ENCODE measurements around the gene JUN. TPM values are rescaled to one million over a fixed set of nuclear protein-coding genes. Genes with fewer than 3 reads are reported as not detected.

The JUN gene
- total and polyA plus RNA-seq, 2 of the 13 experiments (the other 11 are each of a cell fraction or from before 2014, with no cell fraction given) = 18.2 to 22.3 TPM

GRCh38 chr1:58783993-58784757 is at the start of gene JUN (continued):
- TF ChIP-seq ZNF564 (CRISPR knock-in tag; IDR thresholded peaks at IDR 0.05) (peak; percentile 25; the same call in 1 of the 2 replicates), ZNF354B (CRISPR knock-in tag; IDR thresholded peaks at IDR 0.05) (no peak), ZFP62 (CRISPR knock-in tag; IDR thresholded peaks at IDR 0.05) (no peak; the same call in 1 of the 2 replicates), CCDC6 (CRISPR knock-in tag; IDR thresholded peaks at IDR 0.05) (peak; percentile 86), CREM (IDR thresholded peaks at IDR 0.05) (peak; percentile 71), CREM (CRISPR knock-in tag; IDR thresholded peaks at IDR 0.05) (no peak), IKZF1 (IDR thresholded peaks at IDR 0.05) (no peak), ZNF577 (CRISPR knock-in tag; IDR thresholded peaks at IDR 0.05; ENCODE audit: borderline replicate concordance, low read depth) (no peak), ZNF160 (CRISPR knock-in tag; IDR thresholded peaks at IDR 0.05) (no peak), ZNF225 (CRISPR knock-in tag; IDR thresholded peaks at IDR 0.05) (no peak), ZNF781 (CRISPR knock-in tag; IDR thresholded peaks at IDR 0.05; ENCODE audit: borderline replicate concordance, not compliant biosample characterization) (no peak), ZNF670 (CRISPR knock-in tag; IDR thresholded peaks at IDR 0.05; ENCODE audit: borderline replicate concordance) (no peak), PHF5A (CRISPR knock-in tag; IDR thresholded peaks at IDR 0.05; ENCODE audit: low read depth, unreplicated experiment) (no peak), LCORL (IDR thresholded peaks at IDR 0.05) (no peak), LCORL (CRISPR knock-in tag; IDR thresholded peaks at IDR 0.05) (peak; percentile 92; the same call in 1 of the 2 replicates), CREB1 (IDR thresholded peaks at IDR 0.05) (peak; percentile 86), CREB1 (CRISPR knock-in tag; IDR thresholded peaks at IDR 0.05) (peak; percentile 94), E2F1 (CRISPR knock-in tag; IDR thresholded peaks at IDR 0.05) (peak; percentile 38; the same call in 1 of the 2 replicates), ZNF780A (CRISPR knock-in tag; IDR thresholded peaks at IDR 0.05) (no peak), CENPT (CRISPR knock-in tag; IDR thresholded peaks at IDR 0.05; ENCODE audit: low read depth) (no peak), THRA (CRISPR knock-in tag; IDR thresholded peaks at IDR 0.05; ENCODE audit: borderline replicate concordance) (peak; percentile 43; the same call in 1 of the 2 replicates), PAX8 (CRISPR knock-in tag; IDR thresholded peaks at IDR 0.05; ENCODE audit: borderline replicate concordance) (no peak), PCBP1 (IDR thresholded peaks at IDR 0.05; ENCODE audit: borderline replicate concordance, low read depth, low read length) (no peak)
- TF ChIP-seq, protein P1, sequence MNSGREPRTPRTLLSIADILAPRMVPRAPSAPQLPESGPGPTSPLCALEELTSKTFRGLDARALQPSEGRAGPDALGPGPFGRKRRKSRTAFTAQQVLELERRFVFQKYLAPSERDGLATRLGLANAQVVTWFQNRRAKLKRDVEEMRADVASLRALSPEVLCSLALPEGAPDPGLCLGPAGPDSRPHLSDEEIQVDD (CRISPR knock-in tag; IDR thresholded peaks at IDR 0.05; ENCODE audit: borderline replicate concordance) = no peak
- TF ChIP-seq, protein P2, sequence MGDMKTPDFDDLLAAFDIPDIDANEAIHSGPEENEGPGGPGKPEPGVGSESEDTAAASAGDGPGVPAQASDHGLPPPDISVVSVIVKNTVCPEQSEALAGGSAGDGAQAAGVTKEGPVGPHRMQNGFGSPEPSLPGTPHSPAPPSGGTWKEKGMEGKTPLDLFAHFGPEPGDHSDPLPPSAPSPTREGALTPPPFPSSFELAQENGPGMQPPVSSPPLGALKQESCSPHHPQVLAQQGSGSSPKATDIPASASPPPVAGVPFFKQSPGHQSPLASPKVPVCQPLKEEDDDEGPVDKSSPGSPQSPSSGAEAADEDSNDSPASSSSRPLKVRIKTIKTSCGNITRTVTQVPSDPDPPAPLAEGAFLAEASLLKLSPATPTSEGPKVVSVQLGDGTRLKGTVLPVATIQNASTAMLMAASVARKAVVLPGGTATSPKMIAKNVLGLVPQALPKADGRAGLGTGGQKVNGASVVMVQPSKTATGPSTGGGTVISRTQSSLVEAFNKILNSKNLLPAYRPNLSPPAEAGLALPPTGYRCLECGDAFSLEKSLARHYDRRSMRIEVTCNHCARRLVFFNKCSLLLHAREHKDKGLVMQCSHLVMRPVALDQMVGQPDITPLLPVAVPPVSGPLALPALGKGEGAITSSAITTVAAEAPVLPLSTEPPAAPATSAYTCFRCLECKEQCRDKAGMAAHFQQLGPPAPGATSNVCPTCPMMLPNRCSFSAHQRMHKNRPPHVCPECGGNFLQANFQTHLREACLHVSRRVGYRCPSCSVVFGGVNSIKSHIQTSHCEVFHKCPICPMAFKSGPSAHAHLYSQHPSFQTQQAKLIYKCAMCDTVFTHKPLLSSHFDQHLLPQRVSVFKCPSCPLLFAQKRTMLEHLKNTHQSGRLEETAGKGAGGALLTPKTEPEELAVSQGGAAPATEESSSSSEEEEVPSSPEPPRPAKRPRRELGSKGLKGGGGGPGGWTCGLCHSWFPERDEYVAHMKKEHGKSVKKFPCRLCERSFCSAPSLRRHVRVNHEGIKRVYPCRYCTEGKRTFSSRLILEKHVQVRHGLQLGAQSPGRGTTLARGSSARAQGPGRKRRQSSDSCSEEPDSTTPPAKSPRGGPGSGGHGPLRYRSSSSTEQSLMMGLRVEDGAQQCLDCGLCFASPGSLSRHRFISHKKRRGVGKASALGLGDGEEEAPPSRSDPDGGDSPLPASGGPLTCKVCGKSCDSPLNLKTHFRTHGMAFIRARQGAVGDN (CRISPR knock-in tag; IDR thresholded peaks at IDR 0.05) = peak; percentile 78

All from HepG2 (cell line).